ENCODE measurements around the gene KIF5A. TPM values are rescaled to one million over a fixed set of nuclear protein-coding genes. Genes with fewer than 3 reads are reported as not detected.

KIF5A gene
- total RNA-seq, 3 donors from 2014 or later, result 0.61 to 9.1 (median 1.2) TPM

DNA sequence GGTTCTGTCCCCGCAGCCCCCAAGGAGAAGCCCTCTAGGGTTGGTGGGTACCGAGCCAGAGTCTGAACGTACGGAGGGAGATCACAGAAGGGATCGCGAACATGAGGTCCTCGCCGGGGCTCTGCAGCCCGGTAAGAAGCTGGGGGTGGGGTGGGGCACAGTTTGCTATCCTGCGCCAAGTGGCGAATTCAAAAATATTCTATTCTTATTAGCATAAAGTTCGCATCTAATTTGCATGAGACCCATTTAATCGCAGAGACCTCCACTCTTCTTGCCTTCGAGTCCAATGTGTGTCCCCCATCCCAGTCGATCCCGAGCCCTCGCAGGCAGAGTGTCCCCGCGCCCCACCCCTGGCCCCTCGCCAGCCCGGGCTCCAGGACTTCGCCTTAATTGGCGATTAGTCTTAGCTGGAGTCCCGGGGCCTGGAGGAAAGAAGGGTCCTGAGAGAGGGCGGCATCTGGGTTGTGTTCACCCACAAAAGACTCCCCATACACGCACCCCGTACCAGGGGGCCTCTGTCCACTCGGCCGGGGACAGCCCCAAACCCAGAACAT is 60.8 kb downstream of the KIF5A start:
- Histone ChIP-seq H3K4me3 (no peak overlapping the region), H3K36me3 (ENCODE audit: low read depth) (no peaks in the 10 kb centered on the region), H3K4me1 (ENCODE audit: low read depth) (peaks cover 8% of the 10 kb centered on the region), H3K9me3 (no peaks in the 10 kb centered on the region)
- DNase-seq (peak in 1 of 3 donors; percentile 68), ATAC-seq (peak; percentile 28)
- intact Hi-C loops (cut with DNase I, micrococcal nuclease), result no loop called here
- TF ChIP-seq, protein P1, sequence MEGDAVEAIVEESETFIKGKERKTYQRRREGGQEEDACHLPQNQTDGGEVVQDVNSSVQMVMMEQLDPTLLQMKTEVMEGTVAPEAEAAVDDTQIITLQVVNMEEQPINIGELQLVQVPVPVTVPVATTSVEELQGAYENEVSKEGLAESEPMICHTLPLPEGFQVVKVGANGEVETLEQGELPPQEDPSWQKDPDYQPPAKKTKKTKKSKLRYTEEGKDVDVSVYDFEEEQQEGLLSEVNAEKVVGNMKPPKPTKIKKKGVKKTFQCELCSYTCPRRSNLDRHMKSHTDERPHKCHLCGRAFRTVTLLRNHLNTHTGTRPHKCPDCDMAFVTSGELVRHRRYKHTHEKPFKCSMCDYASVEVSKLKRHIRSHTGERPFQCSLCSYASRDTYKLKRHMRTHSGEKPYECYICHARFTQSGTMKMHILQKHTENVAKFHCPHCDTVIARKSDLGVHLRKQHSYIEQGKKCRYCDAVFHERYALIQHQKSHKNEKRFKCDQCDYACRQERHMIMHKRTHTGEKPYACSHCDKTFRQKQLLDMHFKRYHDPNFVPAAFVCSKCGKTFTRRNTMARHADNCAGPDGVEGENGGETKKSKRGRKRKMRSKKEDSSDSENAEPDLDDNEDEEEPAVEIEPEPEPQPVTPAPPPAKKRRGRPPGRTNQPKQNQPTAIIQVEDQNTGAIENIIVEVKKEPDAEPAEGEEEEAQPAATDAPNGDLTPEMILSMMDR (IDR thresholded peaks at IDR 0.05), result no peak

GRCh38 chr12:57611108-57611826 is 61.4 kb downstream of the KIF5A start, which contains the start of gene ARHGEF25:
Gene ARHGEF25 (plus strand): TSS chr12:57611435. CDS start chr12:57611895, 460 bp downstream.
- peaks cover 8% of the 10 kb centered on the region for H3K4me1 ChIP-seq (ENCODE audit: low read depth)

DNA sequence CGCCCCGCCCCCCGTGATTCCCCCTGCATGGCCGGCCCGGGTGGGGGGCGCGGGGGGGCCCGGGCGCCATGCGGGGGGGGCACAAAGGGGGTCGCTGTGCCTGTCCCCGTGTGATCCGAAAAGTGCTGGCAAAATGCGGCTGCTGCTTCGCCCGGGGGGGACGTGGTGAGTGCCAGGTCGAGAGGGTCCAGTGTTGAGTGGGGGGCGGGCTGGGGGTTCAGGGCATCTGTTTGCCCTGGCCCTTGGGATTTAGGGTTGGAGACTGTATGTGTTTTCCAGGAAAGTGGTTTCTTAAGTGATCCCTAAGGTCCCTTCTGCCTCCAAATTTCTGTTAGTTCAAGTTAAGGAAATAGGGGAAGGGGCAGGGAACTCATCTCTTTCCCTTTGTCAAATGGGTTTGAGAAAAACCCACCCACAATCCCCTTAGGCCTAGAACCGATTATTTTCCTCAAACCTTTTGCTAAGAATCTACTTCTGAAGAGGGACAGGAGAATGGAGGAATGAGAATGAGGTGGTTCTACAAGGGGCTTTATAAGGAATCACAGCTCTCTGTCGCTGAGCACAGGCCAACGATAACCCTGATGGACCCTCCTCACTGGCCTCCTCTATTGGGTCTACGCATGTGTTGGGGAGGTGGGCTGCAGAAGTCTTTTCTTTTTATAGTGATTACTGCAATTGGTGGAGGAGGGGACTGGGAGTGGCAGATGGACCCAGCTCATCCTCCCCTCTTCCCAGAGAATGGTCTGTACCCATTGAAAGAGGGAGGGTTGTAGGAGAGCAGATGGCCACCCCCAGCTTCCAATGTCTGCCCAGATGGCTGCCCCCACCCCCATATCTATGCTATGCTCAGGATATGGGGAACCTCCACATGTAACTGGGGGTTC is 62.2 kb downstream of the KIF5A start:
- ATAC-seq, result no peak
- no peak for DNase-seq
- TF ChIP-seq, protein P1 (IDR thresholded peaks at IDR 0.05), result no peak
- no peaks in the 10 kb centered on the region for H3K36me3 ChIP-seq (ENCODE audit: low read depth)
- no peak overlapping the region for H3K4me3 ChIP-seq
- H3K4me1 ChIP-seq (ENCODE audit: low read depth), result peaks cover 8% of the 10 kb centered on the region
- intact Hi-C loops (cut with DNase I, micrococcal nuclease), result no loop called here
- no peaks in the 10 kb centered on the region for H3K9me3 ChIP-seq

More at GRCh38 chr12:57611108-57611826, 61.4 kb downstream of the KIF5A start, which contains the start of gene ARHGEF25:
- DNase-seq, result peak; percentile 43 to 73 (median 72)
- TF ChIP-seq, protein P1 (IDR thresholded peaks at IDR 0.05), result no peak
- ATAC-seq, result peak; percentile 70
- Histone ChIP-seq H3K36me3 (ENCODE audit: low read depth) (no peaks in the 10 kb centered on the region), H3K9me3 (no peaks in the 10 kb centered on the region), H3K4me3 (peak within 1 kb of the TSS; percentile 6)
- intact Hi-C loops (cut with DNase I, micrococcal nuclease), result no loop called here

DNA sequence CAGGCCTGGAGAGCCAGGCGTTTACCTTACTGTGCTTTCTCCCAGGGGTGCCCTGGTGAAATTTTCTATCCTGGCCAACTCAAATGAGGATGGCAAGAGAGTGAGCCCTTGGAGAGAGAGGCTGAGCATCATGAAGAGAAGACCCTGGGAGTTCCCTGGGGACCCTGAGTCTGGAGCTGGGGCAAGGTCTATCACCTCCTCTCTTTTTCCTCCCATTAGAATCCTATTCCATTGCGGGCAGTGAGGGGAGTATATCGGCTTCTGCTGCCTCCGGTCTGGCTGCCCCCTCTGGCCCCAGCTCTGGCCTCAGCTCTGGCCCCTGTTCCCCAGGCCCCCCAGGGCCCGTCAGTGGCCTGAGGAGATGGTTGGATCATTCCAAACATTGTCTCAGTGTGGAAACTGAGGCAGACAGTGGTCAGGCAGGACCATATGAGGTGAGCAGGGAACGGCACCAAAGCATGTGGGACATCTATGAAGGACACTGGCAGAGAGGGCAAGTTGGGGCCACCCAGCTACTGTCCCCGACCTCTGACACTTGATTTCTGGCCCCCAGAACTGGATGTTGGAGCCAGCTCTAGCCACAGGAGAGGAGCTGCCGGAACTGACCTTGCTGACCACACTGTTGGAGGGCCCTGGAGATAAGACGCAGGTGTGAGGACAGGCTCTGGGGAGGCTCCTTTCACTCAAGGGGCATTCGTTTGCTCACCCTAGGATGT is 63.0 kb downstream of the KIF5A start:
- ATAC-seq, result no peak
- DNase-seq, result no peak
- TF ChIP-seq, protein P1 (IDR thresholded peaks at IDR 0.05), result no peak
- Histone ChIP-seq H3K36me3 (ENCODE audit: low read depth) (no peaks in the 10 kb centered on the region), H3K4me3 (no peak overlapping the region), H3K4me1 (ENCODE audit: low read depth) (peaks cover 8% of the 10 kb centered on the region), H3K9me3 (no peaks in the 10 kb centered on the region)
- intact Hi-C loops (cut with DNase I, micrococcal nuclease), result no loop called here

Data from mucosa of descending colon (tissue), 3 donors.